GM20431 (cell line): ENCODE results near the gene COX7A2.

Experiments used
- in situ Hi-C: fragments of 300-500 bp; cut with MseI, MboI; formaldehyde crosslinking; loops from one replicate; pipeline ENCODE4 v1.15.0; 2020; ENCODE audit warnings: low sequenced_read_pairs; ENCODE audit not compliant: unreplicated experiment

The COX7A2 gene

DNA sequence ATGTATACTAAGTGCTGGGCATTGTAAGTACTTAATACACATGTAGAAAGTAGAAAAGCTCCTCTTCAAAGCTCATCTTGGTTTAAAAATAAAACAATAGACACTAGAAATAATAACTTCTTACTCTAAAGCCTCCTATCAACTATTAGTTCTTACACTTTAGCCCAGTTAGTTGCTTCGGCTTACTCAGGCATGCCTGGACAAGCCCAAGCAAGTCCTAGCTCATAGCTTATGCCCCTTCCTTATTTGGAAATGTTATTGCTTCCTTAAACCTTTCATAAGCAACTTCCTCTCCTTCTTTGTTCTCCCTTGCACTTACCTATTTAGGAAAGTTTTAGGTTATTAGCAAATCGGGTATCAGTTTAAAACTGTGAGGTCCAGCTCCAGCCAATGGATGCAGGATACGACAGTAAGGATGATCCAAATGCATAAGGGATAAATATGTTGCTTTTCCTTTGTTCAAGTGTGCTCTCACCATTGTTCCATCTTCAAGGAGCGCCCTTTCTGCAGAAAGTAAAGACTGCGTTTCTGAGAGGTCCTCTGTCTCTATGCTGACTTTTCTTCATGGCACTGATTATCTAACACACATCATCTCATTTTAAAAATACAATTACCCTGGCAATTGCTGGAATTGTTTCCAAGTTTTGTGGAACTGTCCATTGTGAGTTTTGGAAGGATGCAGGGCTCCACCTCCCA, 28.7 kb upstream of the COX7A2 start:
- in situ Hi-C loops, result no loop called here

DNA sequence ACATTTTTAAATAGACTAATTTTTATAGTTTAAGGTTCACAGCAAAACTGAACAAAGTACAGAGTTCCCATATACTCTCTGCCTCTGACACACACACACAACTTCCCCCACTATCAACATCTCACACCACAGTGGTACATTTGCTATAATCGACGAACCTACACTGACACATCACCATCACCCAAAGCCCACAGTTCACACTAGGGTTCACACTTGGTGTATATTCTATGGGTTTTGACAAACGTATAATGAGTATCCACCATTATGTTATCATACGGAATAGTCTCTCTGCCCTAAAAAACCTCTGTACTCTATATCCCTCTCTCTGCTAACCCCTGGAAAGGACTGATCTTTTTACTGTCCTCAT, 25.4 kb upstream of the COX7A2 start:
- in situ Hi-C loops, result no loop called here

DNA sequence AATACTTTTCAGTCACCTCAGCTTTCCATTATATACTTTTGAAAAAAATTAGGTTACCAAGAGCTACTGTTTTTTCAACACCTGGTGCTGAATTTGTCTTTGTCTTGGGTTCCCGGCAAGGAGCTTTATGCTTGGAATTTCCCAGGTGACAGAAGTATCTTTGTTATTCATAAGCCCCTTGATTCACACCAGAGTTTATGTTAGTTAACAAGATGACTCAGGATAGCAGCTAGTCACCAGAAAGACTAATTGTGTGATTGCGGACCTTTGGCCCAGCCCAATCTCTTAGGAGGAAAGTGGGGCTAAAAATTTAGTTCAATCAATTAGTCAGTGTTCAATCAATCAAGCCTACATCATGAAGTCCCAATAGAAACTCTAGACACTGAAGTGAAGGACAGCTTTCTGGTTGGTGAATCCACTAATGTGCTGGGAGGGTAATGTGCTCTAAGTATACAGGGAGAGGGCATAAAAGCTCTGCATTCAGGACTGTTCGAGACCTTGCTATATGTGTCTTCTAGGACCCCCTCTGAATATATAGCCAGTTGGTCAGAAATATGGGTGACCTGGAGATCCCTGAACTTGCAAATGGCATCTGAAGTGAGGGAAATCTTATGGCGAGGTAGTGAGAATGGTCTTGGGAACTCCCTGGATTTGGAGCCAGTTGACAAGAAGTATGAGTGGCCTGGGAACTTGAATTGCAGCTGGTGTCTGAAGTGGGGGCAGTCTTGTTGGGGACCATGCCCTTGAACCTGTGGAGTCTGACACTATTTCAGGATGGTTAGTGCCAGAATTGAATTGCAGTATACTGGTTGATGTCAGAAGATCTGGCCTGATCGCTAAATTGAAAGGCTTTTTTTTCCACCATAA, 24.8 kb upstream of the COX7A2 start:
- in situ Hi-C loops, result no loop called here

DNA sequence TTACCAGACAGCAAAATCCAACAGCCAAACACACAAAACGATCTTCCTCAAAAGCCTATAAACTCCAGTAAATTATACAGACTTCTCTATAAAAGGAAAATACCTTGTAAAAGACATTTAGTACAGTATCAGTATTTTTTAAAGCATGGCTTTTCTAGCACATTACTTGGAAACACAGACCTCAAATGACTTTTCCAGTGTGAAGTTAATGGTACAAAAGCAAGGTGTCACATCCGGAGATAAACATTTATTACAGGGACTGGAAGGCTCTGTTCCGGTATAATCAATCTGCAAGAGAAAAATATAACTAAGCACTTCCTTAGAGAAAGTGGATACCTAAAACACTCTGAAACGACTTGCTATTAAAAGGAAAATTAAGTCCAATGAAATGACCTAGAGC, 23.9 kb upstream of the COX7A2 start:
- in situ Hi-C loops, result no loop called here

DNA sequence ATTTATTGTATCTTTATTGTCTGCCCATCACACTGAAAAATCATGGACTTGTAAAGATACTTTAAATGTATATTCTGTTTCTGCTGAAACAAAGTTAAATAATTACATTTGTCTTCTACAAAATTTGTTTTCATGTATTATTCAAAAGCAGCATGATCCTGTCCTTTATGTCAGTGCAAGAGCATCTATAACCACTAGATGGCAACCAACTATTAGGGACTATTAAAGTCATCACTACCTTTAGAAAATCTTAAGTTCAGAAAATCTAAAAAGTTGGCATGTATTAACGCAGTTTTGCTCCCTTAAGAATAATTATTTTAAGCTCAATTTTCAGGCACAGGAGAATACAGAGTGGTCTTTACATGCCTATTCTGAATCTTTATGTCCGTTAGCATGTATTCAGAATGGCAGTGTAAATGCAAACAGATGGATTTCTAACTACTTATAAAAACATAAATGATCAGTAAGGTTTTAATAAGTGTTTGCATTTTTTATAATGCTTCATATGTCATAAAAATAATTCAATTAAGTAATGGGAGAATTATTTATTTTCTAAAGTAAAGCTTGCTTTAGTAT, 23.2 kb upstream of the COX7A2 start:
- in situ Hi-C loops, result no loop called here

DNA sequence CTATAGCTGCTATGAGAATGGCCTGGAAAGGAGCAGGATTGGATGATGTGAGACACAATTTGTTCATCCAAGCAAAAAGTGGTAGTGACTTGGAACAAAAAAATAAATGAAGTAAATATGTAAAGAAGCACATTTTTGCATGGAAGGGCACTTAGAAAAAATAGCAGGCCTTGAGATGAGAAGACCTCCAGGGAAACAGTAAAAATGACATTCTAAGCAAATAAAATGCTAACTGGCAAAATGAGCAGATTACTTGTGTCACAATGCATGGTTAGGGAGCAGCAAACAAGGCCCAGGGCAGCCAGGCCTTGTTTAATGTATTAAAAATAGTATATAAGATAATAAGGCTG, 19.8 kb upstream of the COX7A2 start:
- in situ Hi-C loops, result no loop called here

DNA sequence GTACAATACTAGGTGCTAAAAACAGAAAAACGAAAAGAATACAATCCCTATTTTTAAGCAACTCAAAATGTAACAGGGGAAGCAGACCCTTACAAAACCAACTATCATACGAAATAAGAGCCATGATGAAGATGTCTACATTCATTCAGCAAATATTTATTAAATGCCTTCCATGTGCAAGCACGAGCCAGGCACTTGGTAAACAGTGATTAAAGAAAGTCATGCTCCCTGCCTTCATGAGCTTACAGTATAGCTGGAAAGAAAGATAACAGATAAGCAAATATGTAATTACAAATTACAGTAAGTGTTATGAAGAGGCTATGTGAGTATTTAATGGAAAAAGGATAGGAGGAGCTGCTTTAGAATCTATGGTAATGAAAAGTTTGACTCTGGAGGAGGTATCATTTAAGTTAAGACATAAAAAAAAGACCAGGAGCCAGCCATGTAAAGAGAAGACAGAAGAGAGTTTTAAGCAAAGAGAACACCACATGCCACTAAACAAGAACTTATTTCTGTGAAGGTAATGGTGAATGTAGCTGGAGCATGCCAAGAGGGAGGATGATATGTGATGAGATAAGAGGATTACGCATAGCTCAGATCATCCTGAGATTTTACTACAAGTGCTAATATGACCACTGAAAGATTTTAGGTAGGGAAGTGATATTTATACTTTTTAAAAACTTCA, 19.3 kb upstream of the COX7A2 start:
- in situ Hi-C loops, result no loop called here

DNA sequence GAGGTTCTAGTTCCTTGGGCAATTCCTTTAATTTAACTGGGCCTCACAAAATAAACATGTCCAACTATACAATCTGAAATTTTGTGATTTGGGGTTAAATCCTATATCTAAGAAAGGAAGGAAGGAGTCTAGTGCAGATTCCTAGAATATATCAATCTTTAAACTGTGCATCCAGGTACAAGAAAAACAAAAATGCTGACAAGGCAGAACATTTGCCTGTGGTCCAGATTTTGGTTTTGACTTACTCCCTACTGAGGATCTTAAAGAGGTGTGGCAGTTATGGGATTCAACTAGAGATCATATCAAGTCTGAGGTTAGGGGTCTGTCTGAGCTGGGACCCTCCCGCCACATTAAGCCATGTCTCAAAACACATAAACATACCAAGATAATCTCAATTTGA, 17.7 kb upstream of the COX7A2 start:
- in situ Hi-C loops, result no loop called here

DNA sequence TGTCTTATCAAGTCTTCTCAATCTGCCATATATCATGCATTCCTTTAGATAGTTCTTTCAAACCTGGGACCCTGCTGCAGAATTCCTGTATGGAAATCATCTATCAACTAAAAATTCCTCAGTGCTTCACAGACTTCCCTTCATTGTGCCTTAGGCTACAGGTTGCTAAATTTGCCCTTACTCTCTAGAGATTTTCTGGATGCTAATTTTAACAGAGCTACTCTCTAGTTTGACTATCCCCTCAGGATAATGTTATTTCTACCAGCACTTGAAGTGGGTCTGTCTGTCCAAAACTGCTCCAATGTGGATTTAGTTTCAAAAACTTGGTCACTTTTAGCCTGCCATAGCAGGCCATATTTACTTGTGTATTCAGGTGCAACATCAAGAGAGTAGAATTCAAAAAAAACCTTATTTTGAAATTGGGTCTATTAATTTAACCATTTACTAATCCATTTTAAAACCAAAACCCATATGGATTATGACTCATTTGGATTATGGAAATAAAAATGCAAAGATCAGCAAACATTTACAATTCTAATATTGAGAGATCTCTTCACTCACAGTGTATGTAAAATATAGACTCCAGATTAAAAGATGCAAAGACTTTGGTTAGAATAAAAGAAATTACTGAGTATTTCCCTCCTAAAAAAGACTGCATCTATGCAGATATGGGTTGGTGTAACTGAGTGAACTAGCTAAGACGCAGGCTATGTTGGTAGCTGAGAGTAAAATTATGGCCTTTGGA, 13.9 kb upstream of the COX7A2 start:
- in situ Hi-C loops, result no loop called here

DNA sequence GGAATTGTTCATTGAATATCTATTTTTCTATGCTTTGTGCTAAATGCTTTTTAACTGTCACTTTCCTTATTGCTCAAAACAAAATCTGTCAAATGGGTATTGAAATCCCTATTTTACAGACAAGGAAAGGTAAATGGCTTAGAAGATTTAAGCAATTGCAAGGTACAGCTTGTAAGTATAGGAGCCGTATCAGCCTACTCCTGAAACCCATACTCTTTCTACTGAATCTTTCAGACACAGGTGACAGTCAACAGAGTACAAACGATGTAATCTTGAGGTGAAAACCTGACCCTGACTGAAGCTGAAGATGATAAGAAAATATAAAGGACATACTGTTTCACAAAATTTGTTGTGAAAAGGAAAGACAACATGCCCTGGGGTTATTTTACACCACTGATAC, 7.0 kb upstream of the COX7A2 start:
- in situ Hi-C loops, result no loop called here

DNA sequence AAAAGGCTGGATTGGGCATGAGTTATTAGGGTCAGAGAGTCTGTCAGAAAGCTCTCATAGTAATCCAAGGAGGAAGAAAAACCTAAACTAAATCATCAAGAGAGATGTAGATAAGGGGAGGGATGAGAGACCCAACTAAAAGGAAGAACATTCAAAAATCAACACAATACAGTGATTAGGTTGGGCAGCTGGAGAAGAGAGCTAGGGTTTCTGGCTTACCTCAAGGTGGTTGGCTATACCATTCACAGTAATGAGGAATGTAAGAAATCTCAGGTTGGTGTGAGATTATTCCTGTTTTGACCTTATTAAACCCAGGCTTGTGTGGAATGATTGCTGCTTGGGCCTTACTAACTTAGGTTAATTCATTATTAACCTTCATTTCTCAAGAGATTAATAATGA, 6.2 kb upstream of the COX7A2 start:
- in situ Hi-C loops, result no loop called here

DNA sequence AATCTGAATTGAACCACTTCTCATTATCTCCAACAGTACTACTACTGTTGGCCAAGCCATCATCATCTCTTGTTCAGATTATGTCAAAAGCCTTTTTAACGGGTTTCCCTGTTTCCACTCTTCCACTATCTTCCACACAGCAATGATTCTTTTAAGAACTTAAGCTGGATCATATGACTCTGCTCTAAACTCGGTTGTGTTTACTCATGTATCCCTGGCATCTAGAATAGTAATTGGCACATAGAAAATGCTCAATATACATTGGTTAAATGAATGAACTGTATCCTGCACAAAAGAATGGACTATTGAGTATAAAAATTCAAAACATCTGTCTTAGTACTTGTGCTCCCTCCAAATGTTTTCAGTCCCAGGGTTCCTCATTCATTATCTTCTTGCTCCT, 2.8 kb upstream of the COX7A2 start:
- in situ Hi-C loops, result no loop called here

DNA sequence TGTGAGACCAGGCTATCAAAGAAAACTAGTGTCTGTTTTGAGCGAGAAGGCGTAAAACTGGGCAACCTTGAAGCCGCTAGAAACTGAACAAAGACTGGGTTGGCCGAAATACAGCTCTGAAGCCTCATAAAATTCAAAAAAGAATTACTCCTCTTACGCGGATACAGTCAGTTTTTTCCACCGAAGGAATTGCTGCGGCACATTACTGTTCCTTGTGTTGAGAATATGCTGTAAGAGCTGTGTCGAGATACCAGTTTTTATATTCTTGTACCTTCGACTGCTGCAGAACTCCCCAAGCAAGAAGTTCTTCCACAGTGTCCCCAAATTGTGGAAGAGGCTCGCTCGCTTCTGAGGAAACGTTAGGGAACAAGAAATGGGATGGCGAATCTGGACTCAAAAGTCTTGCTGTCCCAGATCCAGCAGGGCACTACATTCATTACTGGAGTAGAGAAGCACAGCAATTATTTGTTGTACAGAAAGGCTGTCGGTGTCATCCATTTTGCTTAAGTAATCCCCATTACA, 523 bp upstream of the COX7A2 start:
- in situ Hi-C loops, result no loop called here

DNA sequence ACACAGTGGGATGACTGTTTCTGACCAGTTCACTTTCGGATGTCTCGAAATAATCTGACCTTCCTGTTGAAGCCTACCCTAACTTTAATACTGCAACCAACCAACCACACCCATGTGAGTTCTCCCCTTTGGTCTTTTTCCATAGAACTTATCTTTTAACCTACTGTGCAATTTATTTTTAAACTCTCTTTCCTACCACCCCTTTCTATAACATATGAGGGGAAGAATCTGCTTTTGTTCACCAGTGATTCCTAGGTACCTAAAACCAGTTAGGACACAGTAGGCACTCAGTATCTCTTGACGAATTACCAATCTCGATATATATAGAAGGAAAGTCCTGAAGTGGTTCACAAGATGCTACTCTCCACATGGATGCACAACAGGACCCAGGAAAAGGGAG, 7.0 kb downstream of the COX7A2 start:
- in situ Hi-C loops, result no loop called here

DNA sequence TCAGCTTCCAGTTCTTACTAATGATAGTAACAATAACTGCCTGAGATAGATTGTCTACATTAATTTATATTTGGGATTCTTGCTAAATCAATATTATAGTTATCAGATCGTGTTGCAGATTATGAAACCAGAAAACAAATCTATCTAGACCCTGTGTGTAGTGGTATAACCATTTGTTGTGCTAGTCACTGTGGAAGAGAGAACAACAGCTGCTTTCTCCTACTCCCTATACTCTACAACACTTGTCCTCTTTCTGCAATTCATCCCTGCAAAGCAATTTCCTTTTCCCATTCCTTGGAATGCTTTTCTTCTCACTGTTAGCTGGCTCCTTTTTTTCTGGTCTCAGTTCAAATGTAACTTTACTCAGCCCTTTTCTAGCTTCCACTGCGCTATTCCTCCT, 8.3 kb downstream of the COX7A2 start:
- in situ Hi-C loops, result no loop called here

DNA sequence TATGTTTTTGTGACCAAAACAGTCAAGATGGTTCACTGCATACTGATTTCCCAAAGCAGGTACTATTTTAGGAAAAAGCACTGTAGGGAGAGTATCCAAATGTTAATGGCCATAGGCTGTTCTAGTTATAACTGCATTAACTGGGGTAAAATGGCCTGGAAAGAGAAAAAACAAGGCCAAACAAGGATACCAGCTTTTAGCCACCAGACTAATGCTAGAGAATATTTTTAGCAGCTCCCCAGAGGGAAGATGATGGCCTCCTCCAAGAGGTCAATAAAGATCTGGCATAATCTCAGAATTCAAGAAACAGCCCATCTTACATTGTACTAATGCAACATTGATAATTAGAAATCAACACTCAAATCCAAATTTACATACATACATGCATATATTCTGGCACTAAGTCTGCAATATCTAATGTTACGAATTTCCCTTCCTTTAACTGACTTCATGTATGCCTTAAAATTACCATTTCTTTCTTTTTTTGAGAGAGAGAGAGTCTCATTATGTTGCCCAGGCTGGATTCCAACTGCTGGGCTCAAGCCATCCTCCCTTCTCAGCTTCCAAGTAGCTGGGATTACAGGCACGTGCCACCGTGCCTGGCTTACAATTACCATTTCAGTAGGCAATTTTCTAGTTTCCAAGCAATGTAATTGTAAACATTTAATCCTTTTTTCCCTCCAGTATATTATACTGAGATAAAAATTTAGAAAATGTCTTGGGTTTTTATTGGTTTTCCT, 9.3 kb downstream of the COX7A2 start:
- in situ Hi-C loops, result no loop called here

DNA sequence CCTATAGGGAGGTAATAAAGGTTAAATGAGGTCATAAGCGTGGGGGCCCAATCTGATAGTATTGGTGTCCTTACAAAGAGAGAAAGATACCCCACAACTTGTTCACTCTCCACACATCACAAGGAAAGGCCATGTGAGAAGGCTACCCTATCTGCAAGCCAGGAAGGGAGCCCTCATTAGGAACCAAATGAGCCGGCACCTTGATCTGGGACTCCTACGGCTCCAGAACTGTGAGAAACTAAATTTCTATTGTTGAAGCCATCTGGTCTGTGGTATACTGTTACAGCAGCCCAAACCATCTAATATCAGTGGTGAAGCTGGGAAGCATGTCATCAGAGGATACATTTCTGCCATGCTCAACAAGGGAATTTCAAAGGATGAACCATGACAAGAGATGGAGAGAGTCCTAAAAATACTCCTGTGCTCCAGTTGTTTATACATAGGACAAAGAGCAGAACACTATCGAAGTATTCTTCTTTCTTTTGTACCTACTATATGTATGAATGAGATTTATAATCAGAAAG, 10.4 kb downstream of the COX7A2 start:
- in situ Hi-C loops, result no loop called here

DNA sequence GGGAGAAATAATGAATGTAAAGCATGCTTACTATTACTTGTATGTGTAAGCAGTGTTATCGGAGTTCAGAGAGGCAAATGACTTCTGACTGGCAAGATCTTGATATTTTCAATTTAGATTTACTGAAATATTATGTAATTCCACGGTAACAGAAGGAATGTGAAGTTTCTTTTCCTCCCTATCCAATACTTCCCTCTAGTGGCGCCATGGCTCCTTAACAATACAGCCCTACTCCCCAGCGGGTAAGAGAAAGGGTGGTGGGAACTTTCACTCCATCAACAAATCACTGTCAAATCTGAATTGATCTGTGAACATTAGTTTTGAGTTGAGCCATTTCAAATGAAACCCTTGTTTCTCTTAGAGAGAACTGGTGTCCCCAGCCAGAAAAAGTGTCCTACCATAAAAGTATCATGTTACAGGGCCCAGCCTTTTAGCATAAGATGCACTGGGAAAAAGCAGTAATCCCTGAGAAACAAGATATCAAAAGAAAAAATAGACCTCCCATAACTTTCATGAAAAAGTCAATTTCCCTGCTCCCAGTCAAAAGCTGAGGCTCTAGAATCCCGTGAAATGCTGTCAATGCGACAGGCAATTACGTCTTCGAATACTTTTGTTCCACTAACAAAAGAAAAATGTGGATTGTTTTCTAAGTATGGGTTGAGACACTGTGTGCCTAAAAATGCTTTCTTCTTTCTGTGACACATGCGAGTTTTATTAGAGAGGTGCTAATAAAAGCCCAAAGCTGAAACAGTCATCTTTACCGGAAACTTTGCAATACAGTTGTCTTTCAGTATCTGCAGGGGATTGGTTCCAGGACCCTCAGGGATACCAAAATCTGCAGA, 12.9 kb downstream of the COX7A2 start:
- in situ Hi-C loops, result no loop called here
